Heart left ventricle (tissue), 16 donors: ENCODE measurements around the gene TAPT1. TPM values are rescaled to one million over a fixed set of nuclear protein-coding genes. Genes with fewer than 3 reads are reported as not detected.

ENCODE experiments used
- ATAC-seq, 4 donors: fragments of 200-7000 bp; cut with Tn5 transposase; one replicate each; pipeline ENCODE4 v1.9.1; 2020 to 2022; ENCODE audit warnings: moderate library complexity in 4 of 4, mild to moderate bottlenecking in 3 of 4, moderate number of reproducible peaks in 1 of 4
- DNase-seq, 5 donors: peaks; one replicate each; pipeline ENCODE4 v3.0.0-alpha.2; 2020
- H3K27ac ChIP-seq, 12 donors: fragments of 200-600 bp; sonication (generic) in 4 of 12; one replicate each; pipeline versions ENCODE4 v1.5.0 to v1.8.0; 2016 to 2022; ENCODE audit warnings: mild to moderate bottlenecking in 2 of 12
- H3K27me3 ChIP-seq, 9 donors: fragments of 200-600 bp; sonication (generic) in 2 of 9; one replicate each; pipeline versions ENCODE4 v1.5.1 to v1.8.0; 2016 to 2022; ENCODE audit warnings: mild to moderate bottlenecking in 3 of 9
- H3K36me3 ChIP-seq, 9 donors: fragments of 200-600 bp; sonication (generic) in 2 of 9; one replicate each; pipeline versions ENCODE4 v1.5.0 to v1.8.0; 2018 to 2022; ENCODE audit warnings: mild to moderate bottlenecking in 2 of 9
- H3K4me1 ChIP-seq, 12 donors: fragments of 200-600 bp; sonication (generic) in 4 of 12; one replicate each; pipeline versions ENCODE4 v1.5.0 to v1.8.0; 2016 to 2022; ENCODE audit warnings: mild to moderate bottlenecking in 3 of 12
- H3K4me3 ChIP-seq, 12 donors: fragments of 200-600 bp; sonication (generic) in 4 of 12; one replicate each; pipeline versions ENCODE4 v1.5.0 to v1.8.0; 2017 to 2022; ENCODE audit warnings: mild to moderate bottlenecking in 9 of 12, moderate library complexity in 4 of 12
- H3K9me3 ChIP-seq, 12 donors: fragments of 200-600 bp; sonication (generic) in 4 of 12; one replicate each; pipeline versions ENCODE4 v1.5.0 to v1.8.0; 2016 to 2022; ENCODE audit warnings: mild to moderate bottlenecking in 1 of 12
- POLR2A ChIP-seq, 2 donors: fragments of 450-650 bp; IDR thresholded peaks; one replicate each; pipeline ENCODE4 v1.6.1; 2017; ENCODE audit warnings: antibody characterized with exemption in 2 of 2, mild to moderate bottlenecking in 2 of 2, moderate library complexity in 2 of 2
- WGBS, 4 donors: extraction: QIAGEN DNeasy Blood & Tissue Kit in 2 of 4; methylation state at CpG; one replicate each; pipeline versions ENCODE4 v1.1.5 to v1.1.7; 2013 to 2018; 5-methylcytosine and 5-hydroxymethylcytosine counted together
- intact Hi-C, 10 donors: fragments of 100-400 bp; cut with DNase I; formaldehyde crosslinking; loops; one replicate each; pipeline versions ENCODE4 v1.11.1 to v1.14.2; 2022
- polyA plus RNA-seq, 2 donors: library from polyadenylated mRNA; stranded (reverse); fragments of 200-250 nt; gene quantifications; one replicate each; pipeline ENCODE4 v1.2.3, GENCODE V29; 2013
- total RNA-seq, 9 donors: library from RNA; depleted of rRNA in 2 of 9; stranded (reverse); fragments of >200 nt in 2 of 9; fragmentation: NEBNext Ultra II Directional in 3 of 9; extraction: Animal tissue kit (Norgen Biotek cat#: 25700) in 3 of 9; gene quantifications; one replicate each; pipeline versions ENCODE4 v1.1.0 to v1.2.4, GENCODE V29; 2016 to 2023
- TF ChIP-seq, protein P1 (sequence below), 12 donors: fragments of 200-600 bp; sonication (generic) in 4 of 12; IDR thresholded peaks; one replicate each; pipeline versions ENCODE4 v1.5.0 to v1.8.0; 2018 to 2022; ENCODE audit warnings: antibody characterized with exemption in 12 of 12, mild to moderate bottlenecking in 5 of 12
- donor health status: ischemic (EF 13 %, LVEDD 7.1; RV severe dilation, severe dysfunction).
- donor health status: healthy with polysubstance abuse.
- donor health status: DM: no; HTN: yes; CAD: no.
- donor health status: DM: no; HTN: no; CAD: no.
- donor health status: ischemic (EF 25% LVEDD 6.9; RV normal size, moderate dysfunction).
- donor health status: ischemic (EF 25% LVEDD 5.7; RV mildly dilated, moderate dysfunction).
- donor health status: healthy.
- donor health status: DM: yes; HTN: yes; CAD: no.
- donor health status: ischemic (EF 35%, LVEDD 5.7; RV mildly dilated, moderate dysfunction).
- donor health status: nonischemic (EF 11% LVEDD 7.7; RV severe dilation, severe dysfunction).
- donor health status: DM: yes; HTN: yes; CAD: no.
- donor health status: PGD.
- donor health status: ischemic (EF 29% LVEDD 5.4; RV normal size, mild dysfunction).
- donor health status: nonischemic (EF 23%, LVEDD 6.1; RV moderate dilation, normal function).

TAPT1 gene
- total and polyA plus RNA-seq, 11 donors, result 12.3 to 53.4 (median 34.9) TPM

DNA sequence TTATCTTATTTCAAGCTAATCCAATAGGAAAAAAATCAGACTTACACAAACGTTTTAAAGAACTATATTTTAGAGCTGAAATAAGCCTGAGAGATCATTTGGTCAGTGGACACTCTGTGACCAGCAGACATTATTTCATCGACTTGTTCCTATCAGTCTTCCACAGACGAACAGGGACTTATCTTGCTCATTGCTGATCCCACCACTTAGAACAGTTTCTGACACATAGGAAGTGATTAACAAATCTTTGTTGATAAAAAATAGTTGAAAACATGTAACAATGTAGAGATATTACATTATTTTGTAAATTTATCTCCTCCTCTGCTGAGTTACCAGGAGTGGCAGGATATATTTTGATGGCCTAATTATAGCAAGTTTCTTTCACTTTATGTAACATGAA lies 65.8 kb downstream of the TAPT1 start:
- intact Hi-C loops, result loop anchor here in 3 of 10 donors (10.0 kb wide), 3 partner anchors 106 to 136 kb away; no protein-coding TSS in a partner anchor
- H3K36me3 ChIP-seq, result peaks cover 0 to 50% (median 40%) of the 10 kb centered on the region in 9 donors

DNA sequence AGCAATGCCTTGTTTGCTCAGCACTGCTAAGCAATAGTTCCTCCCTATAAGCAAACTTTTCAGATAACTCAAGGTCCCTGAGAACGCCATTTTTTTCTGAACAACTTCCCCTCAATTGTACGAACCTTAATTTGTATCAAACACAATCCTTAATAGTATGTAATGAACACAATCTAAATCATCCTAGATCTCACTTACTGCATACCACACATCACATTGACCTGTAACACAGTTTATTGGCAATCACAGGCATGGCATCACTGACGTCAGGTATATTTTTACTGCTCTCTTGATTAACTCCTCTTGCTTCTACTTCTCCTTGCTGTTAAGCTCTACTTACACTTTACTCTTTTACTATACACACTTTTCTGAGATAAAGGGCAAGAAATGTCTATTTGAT lies 67.0 kb downstream of the TAPT1 start:
- WGBS, 4 donors, result 81 to 90% (median 84%) methylated on average over 3 of the region's 3 CpGs
- peaks cover 0 to 38% (median 28%) of the 10 kb centered on the region in 9 donors for H3K36me3 ChIP-seq
- peak in 2 of 4 donors; percentile 34 to 36 for ATAC-seq

More for the DNA sequence above, 65.8 kb downstream of the TAPT1 start:
- no peak overlapping the region for H3K27ac ChIP-seq
- TF ChIP-seq, protein P1, sequence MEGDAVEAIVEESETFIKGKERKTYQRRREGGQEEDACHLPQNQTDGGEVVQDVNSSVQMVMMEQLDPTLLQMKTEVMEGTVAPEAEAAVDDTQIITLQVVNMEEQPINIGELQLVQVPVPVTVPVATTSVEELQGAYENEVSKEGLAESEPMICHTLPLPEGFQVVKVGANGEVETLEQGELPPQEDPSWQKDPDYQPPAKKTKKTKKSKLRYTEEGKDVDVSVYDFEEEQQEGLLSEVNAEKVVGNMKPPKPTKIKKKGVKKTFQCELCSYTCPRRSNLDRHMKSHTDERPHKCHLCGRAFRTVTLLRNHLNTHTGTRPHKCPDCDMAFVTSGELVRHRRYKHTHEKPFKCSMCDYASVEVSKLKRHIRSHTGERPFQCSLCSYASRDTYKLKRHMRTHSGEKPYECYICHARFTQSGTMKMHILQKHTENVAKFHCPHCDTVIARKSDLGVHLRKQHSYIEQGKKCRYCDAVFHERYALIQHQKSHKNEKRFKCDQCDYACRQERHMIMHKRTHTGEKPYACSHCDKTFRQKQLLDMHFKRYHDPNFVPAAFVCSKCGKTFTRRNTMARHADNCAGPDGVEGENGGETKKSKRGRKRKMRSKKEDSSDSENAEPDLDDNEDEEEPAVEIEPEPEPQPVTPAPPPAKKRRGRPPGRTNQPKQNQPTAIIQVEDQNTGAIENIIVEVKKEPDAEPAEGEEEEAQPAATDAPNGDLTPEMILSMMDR (IDR thresholded peaks at IDR 0.05), result no peak
- no peak for TF ChIP-seq POLR2A (IDR thresholded peaks at IDR 0.05)
- ATAC-seq (no peak), DNase-seq (no peak)
- H3K9me3 ChIP-seq, result peaks cover 0 to 2% (median 0%) of the 10 kb centered on the region in 12 donors
- no peak overlapping the region for H3K4me3 ChIP-seq
- peaks cover 0 to 31% (median 10%) of the 10 kb centered on the region in 12 donors for H3K4me1 ChIP-seq
- no peaks in the 10 kb centered on the region for H3K27me3 ChIP-seq
- 46 to 64% (median 54%) methylated on average over 3 of the region's 3 CpGs for WGBS, 4 donors

DNA sequence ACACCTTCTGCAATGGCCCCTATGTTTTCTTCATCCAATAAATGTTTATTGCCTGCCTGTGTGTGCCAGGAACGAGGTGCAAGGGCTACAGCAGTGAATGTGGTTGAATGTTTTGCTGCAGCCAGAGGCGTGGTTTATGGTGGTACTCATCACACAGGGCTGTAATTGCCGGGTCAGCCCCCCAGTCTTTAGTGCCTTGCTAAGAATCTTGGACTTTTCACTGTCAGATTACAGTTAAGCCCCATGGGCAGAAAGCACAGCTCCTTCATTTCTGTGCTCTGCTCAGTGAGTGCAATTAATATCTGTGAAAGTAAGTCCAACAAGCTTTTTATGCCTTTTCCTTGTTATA lies 67.8 kb downstream of the TAPT1 start:
- TF ChIP-seq, protein P1 (IDR thresholded peaks at IDR 0.05), result no peak
- 79 to 85% (median 82%) methylated on average over 3 of the region's 3 CpGs for WGBS, 4 donors
- peaks cover 0 to 31% (median 10%) of the 10 kb centered on the region in 12 donors for H3K4me1 ChIP-seq
- peak in 1 of 4 donors; percentile 32 for ATAC-seq
- H3K9me3 ChIP-seq, result peaks cover 0 to 2% (median 0%) of the 10 kb centered on the region in 12 donors
- no peaks in the 10 kb centered on the region for H3K27me3 ChIP-seq
- no peak for DNase-seq
- intact Hi-C loops, result no loop called here
- H3K36me3 ChIP-seq, result peaks cover 0 to 30% (median 20%) of the 10 kb centered on the region in 9 donors
- no peak overlapping the region for H3K27ac ChIP-seq
- no peak overlapping the region for H3K4me3 ChIP-seq

More for the DNA sequence above, 67.0 kb downstream of the TAPT1 start:
- no peak for TF ChIP-seq POLR2A (IDR thresholded peaks at IDR 0.05)
- TF ChIP-seq, protein P1 (IDR thresholded peaks at IDR 0.05), result no peak
- Histone ChIP-seq H3K27ac (no peak overlapping the region), H3K4me1 (peaks cover 0 to 31% (median 10%) of the 10 kb centered on the region in 12 donors), H3K9me3 (peaks cover 0 to 2% (median 0%) of the 10 kb centered on the region in 12 donors), H3K4me3 (no peak overlapping the region), H3K27me3 (no peaks in the 10 kb centered on the region)
- no peak for DNase-seq
- intact Hi-C loops, result no loop called here

DNA sequence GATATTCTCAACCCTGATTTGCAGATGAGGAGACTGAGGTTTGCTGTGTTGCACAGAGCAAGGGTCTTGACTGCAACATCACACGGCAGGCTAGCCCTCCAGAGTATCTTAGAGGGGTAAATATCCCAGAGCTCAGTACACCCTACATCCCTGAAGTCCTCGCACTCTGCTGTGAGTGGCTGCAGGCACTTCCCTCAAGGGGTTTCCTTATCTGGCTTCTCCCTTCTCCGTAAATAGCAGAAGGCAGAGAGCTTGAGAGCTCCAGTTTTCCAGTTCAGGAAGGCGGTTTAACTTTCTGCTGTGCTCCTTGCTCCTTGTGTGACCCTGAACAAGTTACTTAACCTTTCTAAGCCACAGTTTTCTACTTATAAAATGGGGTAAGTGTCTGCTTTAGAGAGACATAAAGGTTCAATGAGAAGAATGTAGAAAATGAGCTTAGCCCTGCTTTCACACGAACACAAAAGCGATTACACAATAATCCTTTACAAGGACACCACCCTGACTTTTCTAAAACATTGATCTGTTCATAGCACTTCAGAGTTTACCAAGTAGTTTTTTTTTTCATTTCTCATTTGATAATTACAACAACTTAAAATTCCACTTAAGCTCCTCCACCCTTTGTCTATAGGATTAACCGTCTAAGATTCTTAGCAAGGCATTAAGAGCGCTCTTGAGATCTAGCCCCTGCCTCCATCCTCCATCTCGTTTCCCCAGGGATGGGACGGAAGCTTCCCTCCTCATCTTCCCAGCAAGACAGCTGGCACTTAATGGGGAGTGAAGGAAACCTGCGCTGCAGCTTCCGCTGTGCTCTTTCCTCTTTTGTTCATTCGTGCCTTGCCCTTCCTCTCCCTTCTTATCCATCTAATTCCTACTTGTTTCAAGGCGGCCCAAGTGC lies 68.4 kb downstream of the TAPT1 start:
- WGBS, 4 donors, result 63 to 71% (median 65%) methylated on average over 14 of the region's 14 CpGs
- no peaks in the 10 kb centered on the region for H3K27me3 ChIP-seq
- TF ChIP-seq, protein P1 (IDR thresholded peaks at IDR 0.05), result no peak
- no peak for TF ChIP-seq POLR2A (IDR thresholded peaks at IDR 0.05)

More for the DNA sequence above, 68.4 kb downstream of the TAPT1 start:
- Histone ChIP-seq H3K4me3 (no peak overlapping the region), H3K9me3 (peaks cover 0 to 2% (median 0%) of the 10 kb centered on the region in 12 donors), H3K4me1 (peaks cover 0 to 31% (median 10%) of the 10 kb centered on the region in 12 donors), H3K36me3 (peaks cover 0 to 24% (median 14%) of the 10 kb centered on the region in 9 donors), H3K27ac (no peak overlapping the region)
- intact Hi-C loops, result no loop called here
- ATAC-seq, result peak in 3 of 4 donors; percentile 37 to 53 (median 53)
- DNase-seq, result no peak
